GM12872 (cell line): ENCODE data around the gene LRRC8C.

Experiments used
- TF ChIP-seq, protein P1 (sequence below): IDR thresholded peaks from 3 replicates; pipeline ENCODE4 v1.5.1; 2011; ENCODE audit warnings: low read depth, mild to moderate bottlenecking, low read length, moderate library complexity; ENCODE audit not compliant: insufficient read depth

Gene LRRC8C

DNA sequence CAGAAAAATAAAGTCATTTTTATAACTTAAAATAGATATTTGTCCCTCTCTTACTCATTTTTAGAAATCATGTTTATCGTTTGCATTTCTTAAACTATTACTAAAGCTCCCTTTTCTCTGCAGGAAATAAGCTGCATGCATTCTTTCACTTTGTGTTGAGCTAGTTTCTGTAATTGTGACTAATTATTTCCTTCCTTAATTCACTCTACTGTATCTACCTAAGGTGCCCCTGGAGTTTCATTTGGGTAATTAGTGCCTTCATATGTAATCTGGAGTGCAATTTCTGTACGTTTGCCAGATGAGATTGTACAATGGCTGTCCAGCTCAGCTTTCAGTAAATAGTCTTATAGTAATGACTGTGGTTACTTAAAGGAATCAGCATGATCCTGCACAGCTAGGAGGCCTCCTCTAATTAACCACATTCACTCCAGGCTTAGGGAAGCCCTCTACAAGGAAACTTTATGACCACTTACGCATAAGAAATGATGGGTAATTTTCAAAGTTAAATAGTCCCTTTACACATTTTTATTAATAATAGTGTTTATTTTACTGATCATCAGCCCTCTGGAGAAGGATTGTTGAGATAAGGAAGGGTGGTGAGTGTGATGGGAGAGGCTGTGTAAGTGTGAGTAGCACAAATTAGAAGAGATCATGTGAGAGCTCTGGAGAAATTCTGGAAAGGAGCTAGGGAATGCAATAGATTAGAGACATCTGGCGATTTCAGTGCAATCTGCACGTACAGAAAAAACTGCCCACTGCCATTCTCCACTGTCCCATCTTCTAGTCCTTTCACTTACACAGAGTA lies 86.8 kb downstream of the LRRC8C start:
- TF ChIP-seq, protein P1, sequence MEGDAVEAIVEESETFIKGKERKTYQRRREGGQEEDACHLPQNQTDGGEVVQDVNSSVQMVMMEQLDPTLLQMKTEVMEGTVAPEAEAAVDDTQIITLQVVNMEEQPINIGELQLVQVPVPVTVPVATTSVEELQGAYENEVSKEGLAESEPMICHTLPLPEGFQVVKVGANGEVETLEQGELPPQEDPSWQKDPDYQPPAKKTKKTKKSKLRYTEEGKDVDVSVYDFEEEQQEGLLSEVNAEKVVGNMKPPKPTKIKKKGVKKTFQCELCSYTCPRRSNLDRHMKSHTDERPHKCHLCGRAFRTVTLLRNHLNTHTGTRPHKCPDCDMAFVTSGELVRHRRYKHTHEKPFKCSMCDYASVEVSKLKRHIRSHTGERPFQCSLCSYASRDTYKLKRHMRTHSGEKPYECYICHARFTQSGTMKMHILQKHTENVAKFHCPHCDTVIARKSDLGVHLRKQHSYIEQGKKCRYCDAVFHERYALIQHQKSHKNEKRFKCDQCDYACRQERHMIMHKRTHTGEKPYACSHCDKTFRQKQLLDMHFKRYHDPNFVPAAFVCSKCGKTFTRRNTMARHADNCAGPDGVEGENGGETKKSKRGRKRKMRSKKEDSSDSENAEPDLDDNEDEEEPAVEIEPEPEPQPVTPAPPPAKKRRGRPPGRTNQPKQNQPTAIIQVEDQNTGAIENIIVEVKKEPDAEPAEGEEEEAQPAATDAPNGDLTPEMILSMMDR, result no peak

DNA sequence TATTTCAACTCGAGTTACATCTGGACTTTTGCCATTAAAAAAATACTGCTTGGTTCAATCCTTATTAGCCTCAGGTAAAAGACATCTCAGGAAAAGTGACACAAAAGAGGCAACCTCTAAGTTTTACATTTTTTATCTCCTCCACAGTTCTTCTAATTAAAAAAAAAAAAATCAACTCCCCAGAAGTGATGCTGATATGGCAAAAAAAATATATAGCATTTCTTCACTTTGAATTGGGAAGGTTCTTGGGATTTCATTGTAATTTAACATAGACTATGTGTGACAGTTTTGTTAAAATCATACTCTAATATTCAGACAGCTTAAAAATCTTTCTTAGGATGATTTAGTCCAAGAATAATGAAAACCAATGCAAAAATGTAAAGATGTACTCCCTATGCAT lies 87.9 kb downstream of the LRRC8C start:
- TF ChIP-seq, protein P1, result no peak

DNA sequence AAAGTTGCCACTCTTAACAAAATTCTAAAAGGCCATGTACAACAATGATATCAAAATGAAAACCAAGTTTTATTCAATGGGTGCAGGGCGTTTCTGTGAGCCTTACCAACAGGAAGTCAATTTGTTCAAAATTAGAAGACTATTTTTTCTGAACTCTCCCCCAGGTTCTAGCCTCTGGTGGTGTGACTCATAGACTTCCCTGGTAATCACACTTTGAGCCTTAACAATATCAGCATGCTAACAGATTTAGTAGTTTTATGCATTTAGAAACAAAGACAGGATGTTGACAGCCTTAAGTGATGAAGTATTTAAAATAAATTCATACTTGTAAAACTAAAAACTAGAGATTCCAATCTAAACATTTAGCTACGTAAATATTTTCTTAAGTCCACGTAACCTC lies 88.4 kb downstream of the LRRC8C start:
- TF ChIP-seq, protein P1, result no peak

DNA sequence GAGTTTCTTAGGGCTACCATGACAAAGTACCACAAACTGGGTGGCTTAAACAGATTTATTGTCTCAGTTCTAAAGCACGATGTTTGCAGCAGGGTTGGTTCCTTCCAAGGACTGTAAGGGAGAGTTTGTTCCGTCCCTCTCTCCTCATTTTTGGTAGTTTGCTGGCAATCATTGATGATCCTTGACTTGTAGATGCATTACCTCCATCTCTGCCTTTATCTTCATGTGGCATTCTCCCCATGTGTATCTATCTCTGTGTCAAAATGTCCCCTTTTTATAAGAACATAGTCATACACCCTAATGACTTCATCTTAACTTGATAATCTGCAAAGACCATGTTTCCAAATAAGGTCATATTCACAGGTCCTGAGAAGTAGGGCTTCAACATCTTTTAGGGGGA lies 90.2 kb downstream of the LRRC8C start:
- TF ChIP-seq, protein P1, result no peak

DNA sequence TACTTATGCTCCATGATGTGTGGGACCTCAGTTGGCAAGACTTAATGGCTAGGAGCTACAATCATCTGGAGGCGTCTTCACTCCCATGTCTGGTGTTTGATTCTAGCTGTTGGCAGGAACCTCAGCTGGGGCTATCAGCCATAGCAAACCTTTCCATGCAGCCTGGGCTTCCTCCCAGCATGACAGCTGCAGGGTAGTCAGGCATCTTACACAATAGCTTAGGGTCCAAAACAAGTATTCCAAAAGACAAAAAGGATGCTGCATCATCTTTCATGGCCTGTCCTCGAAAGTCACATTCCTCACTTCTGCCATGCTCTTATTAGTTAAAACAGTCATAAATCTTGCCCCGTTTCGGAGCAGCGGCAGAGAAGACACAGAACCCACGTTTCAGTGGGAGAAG lies 90.9 kb downstream of the LRRC8C start:
- TF ChIP-seq, protein P1, result no peak

DNA sequence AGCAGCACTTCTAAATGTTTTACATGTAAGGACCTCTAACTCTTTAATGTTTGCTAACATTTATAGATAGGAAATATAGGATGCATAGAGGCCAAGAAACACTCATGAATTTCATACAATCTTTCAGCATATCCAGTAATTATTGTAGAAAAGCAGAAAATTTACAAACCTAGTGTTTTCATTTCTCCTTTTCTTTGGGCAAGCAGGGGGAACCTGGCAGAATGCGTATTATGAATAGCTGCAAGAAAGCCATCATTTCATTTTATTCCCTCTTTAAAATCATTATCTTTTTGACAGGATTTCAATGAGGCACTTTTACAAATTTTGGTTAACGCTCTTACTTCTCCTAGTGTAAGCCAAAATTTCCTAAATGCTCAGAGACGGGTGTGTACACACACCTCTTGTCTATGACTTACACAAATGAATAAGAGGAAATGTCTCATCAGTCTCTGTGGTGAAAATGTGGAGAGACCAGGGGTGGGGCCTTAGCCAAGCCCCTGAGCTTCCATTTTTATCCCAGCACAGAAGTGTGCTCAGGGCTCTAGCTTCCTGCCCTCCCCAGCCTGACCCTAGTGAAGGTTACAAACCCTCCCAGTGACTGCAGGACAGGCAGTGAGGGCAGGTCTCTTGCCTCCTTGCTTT lies 91.6 kb downstream of the LRRC8C start:
- TF ChIP-seq, protein P1, result no peak

DNA sequence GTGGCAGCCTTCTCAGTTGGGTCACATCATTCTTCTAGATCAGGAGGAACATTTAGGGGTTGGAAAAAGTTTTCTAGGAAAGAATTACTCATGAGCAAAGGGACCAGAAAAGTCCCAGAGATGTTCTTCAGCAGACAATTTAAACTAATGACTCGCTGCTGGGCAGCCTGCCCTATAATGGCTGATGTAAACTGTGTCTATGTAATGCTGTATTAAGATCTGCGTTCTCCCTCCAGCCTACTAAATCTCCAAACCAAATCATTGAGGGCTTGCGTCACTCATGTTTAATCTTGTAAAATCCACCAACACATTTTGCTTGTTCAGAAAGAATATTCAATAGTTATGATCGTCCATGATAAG lies 92.1 kb downstream of the LRRC8C start:
- TF ChIP-seq, protein P1, result no peak
